SK-N-SH (cell line): ENCODE results near the gene GRIK3. TPM values are rescaled to one million over a fixed set of nuclear protein-coding genes. Genes with fewer than 3 reads are reported as not detected.

Experiments
- CTCF ChIA-PET: fragments of 300-600, 350-600 bp; formaldehyde crosslinking; extraction: SDS; loops from one replicate; lab custom pipeline; 2021; lab: Yijun Ruan, JAX
- POLR2A ChIA-PET: fragments of 350-600 bp; sonication (Branson Sonifier 250); formaldehyde crosslinking; extraction: SDS; loops from one replicate; lab custom pipeline; 2020; ENCODE audit warnings: antibody characterized with exemption, inconsistent platforms; lab: Yijun Ruan, JAX
- DNase-seq: peaks from one replicate; pipeline ENCODE4 v3.0.0; 2012
- H2AFZ ChIP-seq: fragments of 200-600 bp; sonication (generic); 2 replicates; pipeline ENCODE4 v1.8.1; 2016; ENCODE audit warnings: antibody characterized with exemption, mild to moderate bottlenecking, low read depth
- H3F3A ChIP-seq: fragments of 200-600 bp; sonication (generic); replicated peaks from 2 replicates; pipeline ENCODE3; 2016; ENCODE audit warnings: antibody characterized with exemption, mild to moderate bottlenecking; ENCODE audit not compliant: insufficient read depth
- H3K27ac ChIP-seq, 2 experiments: fragments of 200-500 bp in 1 of 2; fragments of 200-600 bp in 1 of 2; sonication (Bioruptor generic) in 1 of 2; sonication (generic), shearing (Covaris generic) in 1 of 2; 2 replicates each; pipeline versions ENCODE4 v1.5.1 to v1.6.1; 2014 to 2016; ENCODE audit warnings: low read depth in 2 of 2, inconsistent platforms in 1 of 2, low read length in 1 of 2, mild to moderate bottlenecking in 1 of 2, mixed read lengths in 1 of 2
- H3K27me3 ChIP-seq: fragments of 200-600 bp; sonication (generic), shearing (Covaris generic); 2 replicates; pipeline ENCODE4 v1.6.1; 2016; ENCODE audit warnings: mixed run types; ENCODE audit not compliant: insufficient read depth
- H3K36me3 ChIP-seq, 2 experiments: fragments of 200-500 bp in 1 of 2; fragments of 200-600 bp in 1 of 2; sonication (Bioruptor generic) in 1 of 2; sonication (generic) in 1 of 2; replicated peaks in 1 of 2; 2 replicates each; pipeline versions ENCODE3 to v1.5.1; 2014 to 2016; ENCODE audit warnings: low read length in 1 of 2, mild to moderate bottlenecking in 1 of 2; ENCODE audit not compliant: insufficient read depth in 2 of 2, control insufficient read depth in 1 of 2
- H3K4me1 ChIP-seq, 2 experiments: fragments of 200-500 bp in 1 of 2; fragments of 200-600 bp in 1 of 2; sonication (Bioruptor generic) in 1 of 2; sonication (generic), shearing (Covaris generic) in 1 of 2; 2 replicates each; pipeline versions ENCODE4 v1.5.1 to v1.6.1; 2014 to 2016; ENCODE audit warnings: low read depth in 1 of 2, low read length in 1 of 2, mixed run types in 1 of 2; ENCODE audit not compliant: insufficient read depth in 2 of 2, control insufficient read depth in 1 of 2
- H3K4me2 ChIP-seq: fragments of 200-600 bp; sonication (generic), shearing (Covaris generic); 2 replicates; pipeline ENCODE4 v1.6.1; 2017; ENCODE audit warnings: mixed run types
- H3K4me3 ChIP-seq, 2 experiments: fragments of 200-500 bp in 1 of 2; fragments of 200-600 bp in 1 of 2; sonication (Bioruptor generic) in 1 of 2; sonication (generic), shearing (Covaris generic) in 1 of 2; 2 replicates each; pipeline versions ENCODE4 v1.5.1 to v1.8.1; 2014 to 2016; ENCODE audit warnings: low read depth in 2 of 2, inconsistent platforms in 1 of 2, low read length in 1 of 2, mild to moderate bottlenecking in 1 of 2, mixed read lengths in 1 of 2, moderate library complexity in 1 of 2
- H3K79me2 ChIP-seq: fragments of 200-600 bp; sonication (generic); 2 replicates; pipeline ENCODE4 v1.8.1; 2017; ENCODE audit warnings: mild to moderate bottlenecking; ENCODE audit not compliant: insufficient read depth
- H3K9ac ChIP-seq: fragments of 200-600 bp; sonication (generic); 2 replicates; pipeline ENCODE4 v1.6.1; 2017; ENCODE audit warnings: mixed run types
- H3K9me2 ChIP-seq: fragments of 200-600 bp; sonication (generic); 2 replicates; pipeline ENCODE4 v1.6.1; 2017; ENCODE audit warnings: mixed run types
- H3K9me3 ChIP-seq: fragments of 200-600 bp; sonication (generic); 2 replicates; pipeline ENCODE4 v1.6.1; 2017; ENCODE audit warnings: mixed run types, mild to moderate bottlenecking, moderate library complexity
- H4K20me1 ChIP-seq: fragments of 200-600 bp; sonication (generic); 2 replicates; pipeline ENCODE4 v1.6.1; 2017; ENCODE audit warnings: mild to moderate bottlenecking, mixed run types; ENCODE audit not compliant: insufficient read depth
- ELF1 ChIP-seq: IDR thresholded peaks from 2 replicates; pipeline ENCODE4 v1.4.0; 2012
- EP300 ChIP-seq, 2 experiments: IDR thresholded peaks; 2 replicates each; pipeline versions ENCODE4 v1.4.0 to v1.6.1; 2012; ENCODE audit warnings: borderline replicate concordance in 1 of 2, low read depth in 1 of 2, low read length in 1 of 2
- EZH2phosphoT487 ChIP-seq: fragments of 200-600 bp; sonication (generic); IDR thresholded peaks from 2 replicates; pipeline ENCODE4 v1.6.1; 2017; ENCODE audit warnings: low read depth, mixed run types, mild to moderate bottlenecking, antibody characterized with exemption, moderate library complexity, borderline replicate concordance
- FOSL2 ChIP-seq: IDR thresholded peaks from 2 replicates; pipeline ENCODE4 v1.4.0; 2012; ENCODE audit warnings: low read depth, mild to moderate bottlenecking, moderate library complexity, borderline replicate concordance
- FOXJ3 ChIP-seq: sonication (generic); formaldehyde crosslinking; IDR thresholded peaks from 2 replicates; pipeline ENCODE4 v1.5.1; 2020; ENCODE audit warnings: mild to moderate bottlenecking, missing genetic modification reagents
- GATA2 ChIP-seq: sonication (generic); formaldehyde crosslinking; IDR thresholded peaks from 2 replicates; pipeline ENCODE4 v1.5.0; 2020; ENCODE audit warnings: mild to moderate bottlenecking, missing genetic modification reagents
- IRF3 ChIP-seq: fragments of 150-350 bp; IDR thresholded peaks from 2 replicates; pipeline ENCODE4 v1.6.1; 2016; ENCODE audit warnings: mild to moderate bottlenecking, low read depth, low read length
- MEF2A ChIP-seq: IDR thresholded peaks from 2 replicates; pipeline ENCODE4 v1.4.0; 2012; ENCODE audit warnings: low read depth, borderline replicate concordance
- MXI1 ChIP-seq: IDR thresholded peaks from 2 replicates; pipeline ENCODE4 v1.6.1; 2012; ENCODE audit warnings: mild to moderate bottlenecking, low read depth, low read length, improper control_type of control experiment
- NFIC ChIP-seq: IDR thresholded peaks from 2 replicates; pipeline ENCODE4 v1.4.0; 2012; ENCODE audit warnings: borderline replicate concordance
- POLR2AphosphoS5 ChIP-seq: IDR thresholded peaks from 2 replicates; pipeline ENCODE4 v1.6.1; 2012; ENCODE audit warnings: low read depth, low read length
- RAD21 ChIP-seq: IDR thresholded peaks from 2 replicates; pipeline ENCODE4 v1.6.1; 2012; ENCODE audit warnings: mild to moderate bottlenecking, low read length
- RXRA ChIP-seq: IDR thresholded peaks from 2 replicates; pipeline ENCODE4 v1.4.0; 2012; ENCODE audit warnings: low read depth, mild to moderate bottlenecking, borderline replicate concordance
- TAF1 ChIP-seq: IDR thresholded peaks from 2 replicates; pipeline ENCODE4 v1.6.1; 2012; ENCODE audit warnings: low read depth, mild to moderate bottlenecking, low read length, moderate library complexity, borderline replicate concordance
- TEAD4 ChIP-seq: IDR thresholded peaks from 2 replicates; pipeline ENCODE4 v1.4.0; 2012; ENCODE audit warnings: mild to moderate bottlenecking, borderline replicate concordance; ENCODE audit not compliant: insufficient read depth
- WGBS: methylation state at CpG from one replicate; pipeline ENCODE4 v1.1.6; 2017; ENCODE audit warnings: low lambda C conversion rate; 5-methylcytosine and 5-hydroxymethylcytosine counted together
- polyA plus RNA-seq, 3 experiments: library from polyadenylated mRNA; depleted of rRNA; stranded (reverse); fragments of >200 nt; gene quantifications; 2 replicates each; pipeline ENCODE4 v1.2.3, GENCODE V29; 2012

GRIK3 gene
- polyA plus RNA-seq, 1 of the 3 experiments (the other 2 are of a cell fraction) = not detected

- 13% methylated on average over 2 of the region's 2 CpGs for WGBS
- Histone ChIP-seq H3K4me3 (no peak overlapping the region), H3K27ac (no peak overlapping the region), H3K36me3 (no peaks in the 10 kb centered on the region), H3K27me3 (no peaks in the 10 kb centered on the region), H3K9me3 (no peaks in the 10 kb centered on the region), H3F3A (no peaks in the 10 kb centered on the region), H3K9me2 (no peaks in the 10 kb centered on the region), H3K79me2 (no peaks in the 10 kb centered on the region), H3K4me1 (no peaks in the 10 kb centered on the region), H4K20me1 (no peaks in the 10 kb centered on the region), H3K4me2 (no peak overlapping the region), H2AFZ (no peak overlapping the region), H3K9ac (no peak overlapping the region)
- DNase-seq = no peak
- TF ChIP-seq EP300 (IDR thresholded peaks at IDR 0.05; ENCODE audit: borderline replicate concordance in 1 of 2, low read depth in 1 of 2, low read length in 1 of 2) (no peak), TAF1 (no peak), MEF2A (no peak), FOXJ3 (no peak)
- ChIA-PET CTCF (interaction anchor here (1.6 kb wide), 1 partner anchor 419 kb away, joined by 4 read pairs; no protein-coding TSS in a partner anchor), POLR2A (no interaction called here)
Measured at GRCh38 chr1:36994294-36994693, 40.0 kb downstream of the GRIK3 start.

GRCh38 chr1:36992139-36992943 lies 42.0 kb downstream of the GRIK3 start:
- POLR2A ChIA-PET = no interaction called here

More at GRCh38 chr1:36992139-36992943, 42.0 kb downstream of the GRIK3 start:
- no peaks in the 10 kb centered on the region for H3K4me1 ChIP-seq
- no peaks in the 10 kb centered on the region for H4K20me1 ChIP-seq
- DNase-seq = no peak
- no peaks in the 10 kb centered on the region for H3K9me2 ChIP-seq
- CTCF ChIA-PET = no interaction called here
- H3K36me3 ChIP-seq = no peaks in the 10 kb centered on the region
- no peak for TF ChIP-seq ELF1
- no peak for TF ChIP-seq NFIC
- TF ChIP-seq RAD21 = no peak
- no peak for TF ChIP-seq POLR2AphosphoS5
- no peak for TF ChIP-seq TEAD4
- TF ChIP-seq FOSL2 = no peak
- no peak for TF ChIP-seq IRF3
- TF ChIP-seq RXRA = no peak
- TF ChIP-seq FOXJ3 = no peak
- no peak for TF ChIP-seq EZH2phosphoT487
- TF ChIP-seq MXI1 = no peak
- TF ChIP-seq GATA2 = no peak
- H3F3A ChIP-seq = no peaks in the 10 kb centered on the region
- no peak overlapping the region for H3K4me3 ChIP-seq
- H3K27me3 ChIP-seq = no peaks in the 10 kb centered on the region
- H2AFZ ChIP-seq = no peak overlapping the region
- no peaks in the 10 kb centered on the region for H3K79me2 ChIP-seq
- no peak overlapping the region for H3K4me2 ChIP-seq
- no peak overlapping the region for H3K27ac ChIP-seq
- H3K9ac ChIP-seq = no peak overlapping the region
- 36% methylated on average over 8 of the region's 8 CpGs for WGBS
- H3K9me3 ChIP-seq = no peaks in the 10 kb centered on the region
